HFFc6 (cell line): ENCODE results near the gene MRPS15. TPM values are rescaled to one million over a fixed set of nuclear protein-coding genes. Genes with fewer than 3 reads are reported as not detected.
"Not testable (repeated sequence)": the region's sequence is repeated elsewhere in the genome, so short reads cannot be mapped to it uniquely, and the experiment has no call there.

ENCODE experiments used
- DNase-seq: peaks from one replicate; pipeline ENCODE4 v3.0.0-alpha.2; 2018
- H3K27ac Mint-ChIP-seq: 2 replicates; pipeline ENCODE4 v1.8.0; 2020; ENCODE audit warnings: mild to moderate bottlenecking, mixed read lengths
- H3K27me3 Mint-ChIP-seq: 2 replicates; pipeline ENCODE4 v1.8.0; 2021; ENCODE audit warnings: mild to moderate bottlenecking, moderate library complexity, mixed read lengths; ENCODE audit not compliant: insufficient read depth
- H3K36me3 Mint-ChIP-seq: 2 replicates; pipeline ENCODE4 v1.8.0; 2021; ENCODE audit warnings: low read depth, mixed read lengths
- H3K4me1 Mint-ChIP-seq: 2 replicates; pipeline ENCODE4 v1.8.0; 2020; ENCODE audit warnings: low read depth, mixed read lengths
- H3K4me3 Mint-ChIP-seq: 2 replicates; pipeline ENCODE4 v1.8.0; 2020; ENCODE audit warnings: mild to moderate bottlenecking, moderate library complexity, mixed read lengths
- H3K9me3 Mint-ChIP-seq: 2 replicates; pipeline ENCODE4 v1.8.0; 2020; ENCODE audit warnings: mild to moderate bottlenecking, mixed read lengths
- CTCF ChIP-seq: fragments of 200-600 bp; sonication (generic); IDR thresholded peaks from 2 replicates; pipeline ENCODE4 v1.5.0; 2021; ENCODE audit warnings: antibody characterized with exemption, mild to moderate bottlenecking
- total RNA-seq, 6 experiments: library from RNA; stranded (reverse); fragmentation: NEBNext Ultra II Directional; extraction: Animal tissue kit (Norgen Biotek cat#: 25700); gene quantifications; 2 replicates in 1 of 6; 3 replicates in 5 of 6; pipeline ENCODE4 v1.2.3, GENCODE V29; 2021

Gene MRPS15
- total RNA-seq, 6 experiments from 2014 or later: 74.1 to 96.1 (median 88.4) TPM

- no peak for TF ChIP-seq CTCF
- H3K4me1 Mint-ChIP-seq: peaks cover 8% of the 10 kb centered on the region
- peaks cover 32% of the 10 kb centered on the region for H3K27me3 Mint-ChIP-seq
- no peaks in the 10 kb centered on the region for H3K36me3 Mint-ChIP-seq
- no peak overlapping the region for H3K27ac Mint-ChIP-seq
- DNase-seq: no peak
- H3K4me3 Mint-ChIP-seq: no peak overlapping the region
- H3K9me3 Mint-ChIP-seq: no peaks in the 10 kb centered on the region
These were observed 16.9 kb upstream of the MRPS15 start for GRCh38 chr1:36481091-36481490.

- TF ChIP-seq CTCF: no peak
- Mint-ChIP-seq H3K4me1 (peaks cover 8% of the 10 kb centered on the region), H3K27me3 (peaks cover 27% of the 10 kb centered on the region), H3K27ac (no peak overlapping the region), H3K9me3 (no peaks in the 10 kb centered on the region), H3K4me3 (no peak overlapping the region), H3K36me3 (no peaks in the 10 kb centered on the region)
- no peak for DNase-seq
These were observed 16.0 kb upstream of the MRPS15 start for GRCh38 chr1:36480161-36480560.

GRCh38 chr1:36479505-36480051 lies 15.4 kb upstream of the MRPS15 start:
- H3K36me3 Mint-ChIP-seq: no peaks in the 10 kb centered on the region
- H3K27ac Mint-ChIP-seq: no peak overlapping the region
- no peak overlapping the region for H3K4me3 Mint-ChIP-seq
- H3K4me1 Mint-ChIP-seq: peaks cover 8% of the 10 kb centered on the region
- no peaks in the 10 kb centered on the region for H3K9me3 Mint-ChIP-seq
- TF ChIP-seq CTCF: no peak
- DNase-seq: peak; percentile 26
- H3K27me3 Mint-ChIP-seq: peaks cover 30% of the 10 kb centered on the region

GRCh38 chr1:36477615-36478014 lies 13.4 kb upstream of the MRPS15 start:
- H3K9me3 Mint-ChIP-seq, DNase-seq, H3K36me3 Mint-ChIP-seq, H3K27ac Mint-ChIP-seq, H3K4me1 Mint-ChIP-seq, H3K4me3 Mint-ChIP-seq: not testable (repeated sequence)
- peaks cover 36% of the 10 kb centered on the region for H3K27me3 Mint-ChIP-seq

- no peak overlapping the region for H3K27ac Mint-ChIP-seq
- no peak overlapping the region for H3K4me3 Mint-ChIP-seq
- H3K4me1 Mint-ChIP-seq: peaks cover 8% of the 10 kb centered on the region
- no peak for TF ChIP-seq CTCF
- no peaks in the 10 kb centered on the region for H3K36me3 Mint-ChIP-seq
- H3K9me3 Mint-ChIP-seq: no peaks in the 10 kb centered on the region
- H3K27me3 Mint-ChIP-seq: peaks cover 34% of the 10 kb centered on the region
- no peak for DNase-seq
These were observed 12.8 kb upstream of the MRPS15 start for GRCh38 chr1:36476945-36477344.

GRCh38 chr1:36475910-36476604 lies 11.9 kb upstream of the MRPS15 start:
- H3K9me3 Mint-ChIP-seq: no peaks in the 10 kb centered on the region
- TF ChIP-seq CTCF: peak; percentile 34
- no peak overlapping the region for H3K27ac Mint-ChIP-seq
- peaks cover 8% of the 10 kb centered on the region for H3K4me1 Mint-ChIP-seq
- H3K27me3 Mint-ChIP-seq: peaks cover 28% of the 10 kb centered on the region
- no peak for DNase-seq
- H3K36me3 Mint-ChIP-seq: no peaks in the 10 kb centered on the region
- H3K4me3 Mint-ChIP-seq: no peak overlapping the region
